G401 (cell line): ENCODE data around the gene COL4A4. TPM values are rescaled to one million over a fixed set of nuclear protein-coding genes. Genes with fewer than 3 reads are reported as not detected.
"Not testable (repeated sequence)": the region's sequence is repeated elsewhere in the genome, so short reads cannot be mapped to it uniquely, and the experiment has no call there.

Experiments used
- DNase-seq: peaks from one replicate; pipeline ENCODE4 v3.0.0-alpha.2; 2015; ENCODE audit warnings: low spot score
- in situ Hi-C: cut with HindIII; loops from 2 replicates; pipeline ENCODE4 v1.10.0; 2016; ENCODE audit warnings: low sequenced_read_pairs, mixed read lengths
- total RNA-seq: library from RNA; depleted of rRNA; stranded (reverse); fragments of >200 nt; shearing (Covaris generic); gene quantifications from 2 replicates; pipeline ENCODE4 v1.2.3, GENCODE V29; 2014; rRNA removed

Gene COL4A4
- total RNA-seq, result 2.3 TPM in 1 of 2 replicates, not detected in the other

- in situ Hi-C loops, result no loop called here
- DNase-seq, result no peak
Measured at GRCh38 chr2:227163998-227164762, at the start of gene COL4A4, which contains the start of gene COL4A3. Gene COL4A4 (minus strand): TSS chr2:227164205. CDS start chr2:227147483, 16,722 bp downstream. Gene COL4A3 (plus strand): TSS chr2:227164624. CDS start chr2:227164727, 103 bp downstream.

- in situ Hi-C loops, result no loop called here
- DNase-seq, result no peak
Measured at GRCh38 chr2:227207573-227207972, 43.6 kb upstream of the COL4A4 start.

GRCh38 chr2:227206406-227206805 is 42.4 kb upstream of the COL4A4 start:
- DNase-seq, result no peak
- in situ Hi-C loops, result no loop called here

GRCh38 chr2:227205701-227206100 is 41.7 kb upstream of the COL4A4 start:
- no peak for DNase-seq
- in situ Hi-C loops, result no loop called here

- no peak for DNase-seq
- in situ Hi-C loops, result no loop called here
Measured at GRCh38 chr2:227204452-227204851, 40.4 kb upstream of the COL4A4 start.

- in situ Hi-C loops, result no loop called here
- DNase-seq, result no peak
Measured at GRCh38 chr2:227201771-227202170, 37.8 kb upstream of the COL4A4 start.

GRCh38 chr2:227198866-227199265 is 34.9 kb upstream of the COL4A4 start:
- no peak for DNase-seq
- in situ Hi-C loops, result no loop called here

- in situ Hi-C loops, result no loop called here
Measured at GRCh38 chr2:227194219-227194618, 30.2 kb upstream of the COL4A4 start.

GRCh38 chr2:227192491-227192890 is 28.5 kb upstream of the COL4A4 start:
- in situ Hi-C loops, result no loop called here
- no peak for DNase-seq

More at GRCh38 chr2:227194219-227194618, 30.2 kb upstream of the COL4A4 start:
- no peak for DNase-seq

GRCh38 chr2:227191367-227191766 is 27.4 kb upstream of the COL4A4 start:
- DNase-seq, result no peak
- in situ Hi-C loops, result no loop called here

GRCh38 chr2:227188292-227188691 is 24.3 kb upstream of the COL4A4 start:
- DNase-seq, result no peak
- in situ Hi-C loops, result no loop called here

GRCh38 chr2:227186751-227187150 is 22.7 kb upstream of the COL4A4 start:
- no peak for DNase-seq
- in situ Hi-C loops, result no loop called here

- in situ Hi-C loops, result no loop called here
- DNase-seq, result no peak
Measured at GRCh38 chr2:227185615-227186232, 21.7 kb upstream of the COL4A4 start.

- no peak for DNase-seq
- in situ Hi-C loops, result no loop called here
Measured at GRCh38 chr2:227183657-227184367, 19.8 kb upstream of the COL4A4 start.

GRCh38 chr2:227182765-227183164 is 18.8 kb upstream of the COL4A4 start:
- DNase-seq, result no peak
- in situ Hi-C loops, result no loop called here

GRCh38 chr2:227180770-227181169 is 16.8 kb upstream of the COL4A4 start:
- DNase-seq, result no peak
- in situ Hi-C loops, result no loop called here

- in situ Hi-C loops, result no loop called here
- DNase-seq, result peak; percentile 19
Measured at GRCh38 chr2:227179988-227180685, 16.1 kb upstream of the COL4A4 start.

- in situ Hi-C loops, result no loop called here
- no peak for DNase-seq
Measured at GRCh38 chr2:227177592-227178336, 13.8 kb upstream of the COL4A4 start.

- in situ Hi-C loops, DNase-seq: not testable (repeated sequence)
Measured at GRCh38 chr2:227171779-227172178, 7.8 kb upstream of the COL4A4 start.
